ENCODE measurements around the gene SHKBP1.

- TF ChIP-seq RXRA (IDR thresholded peaks at IDR 0.05; ENCODE audit: insufficient read depth, low read depth, low read length) (no peak), PHF8 (conservative IDR thresholded peaks at IDR 0.05; ENCODE audit: low read depth, low read length) (no peak)
These were observed 8.7 kb downstream of the SHKBP1 start for GRCh38 chr19:40585241-40585981.
